HepG2 (cell line): ENCODE results near the gene SEMA6B. TPM values are rescaled to one million over a fixed set of nuclear protein-coding genes. Genes with fewer than 3 reads are reported as not detected.
A peak's percentile ranks its signal among the peaks of the same experiment; 100 is the strongest.

ENCODE experiments used
- HMGA1 ChIP-seq: sonication (generic); formaldehyde crosslinking; conservative IDR thresholded peaks from 2 replicates; pipeline ENCODE4 v1.4.0; 2020; ENCODE audit warnings: missing genetic modification reagents
- JDP2 ChIP-seq: sonication (generic); formaldehyde crosslinking; IDR thresholded peaks from 2 replicates; pipeline ENCODE4 v1.8.1; 2022; ENCODE audit warnings: missing genetic modification reagents, borderline replicate concordance
- MAZ ChIP-seq, 2 experiments: sonication (generic) in 1 of 2; formaldehyde crosslinking in 1 of 2; IDR thresholded peaks; 2 replicates each; pipeline versions ENCODE4 v1.5.0 to v1.6.1; 2012 to 2020; ENCODE audit warnings: low read depth in 2 of 2, mild to moderate bottlenecking in 2 of 2, borderline replicate concordance in 1 of 2, improper control_type of control experiment in 1 of 2, low read length in 1 of 2, missing genetic modification reagents in 1 of 2, moderate library complexity in 1 of 2
- NFE2 ChIP-seq: sonication (generic); formaldehyde crosslinking; IDR thresholded peaks from 2 replicates; pipeline ENCODE4 v1.4.0; 2020; ENCODE audit warnings: missing genetic modification reagents
- NFE2L2 ChIP-seq: fragments of 150-350 bp; IDR thresholded peaks from 2 replicates; pipeline ENCODE4 v1.6.1; 2014; ENCODE audit warnings: low read length
- PHF21A ChIP-seq: sonication (generic); formaldehyde crosslinking; IDR thresholded peaks from 2 replicates; pipeline ENCODE4 v1.5.0; 2020; ENCODE audit warnings: mild to moderate bottlenecking, missing genetic modification reagents
- PLRG1 ChIP-seq: fragments of 450-650 bp; conservative IDR thresholded peaks from 2 replicates; pipeline ENCODE4 v1.6.1; 2016
- RERE ChIP-seq: IDR thresholded peaks from 2 replicates; pipeline ENCODE4 v1.6.1; 2016; ENCODE audit warnings: low read depth, missing genetic modification reagents, missing compliant biosample characterization
- RFXAP ChIP-seq: sonication (generic); formaldehyde crosslinking; IDR thresholded peaks from 2 replicates; pipeline ENCODE4 v1.4.0; 2020; ENCODE audit warnings: missing genetic modification reagents, borderline replicate concordance
- SAFB2 ChIP-seq: sonication (generic); formaldehyde crosslinking; IDR thresholded peaks from 2 replicates; pipeline ENCODE4 v1.5.1; 2020; ENCODE audit warnings: missing genetic modification reagents, low read depth, mild to moderate bottlenecking, borderline replicate concordance
- TIGD3 ChIP-seq: sonication (generic); formaldehyde crosslinking; IDR thresholded peaks from 2 replicates; pipeline ENCODE4 v1.5.1; 2020; ENCODE audit warnings: mild to moderate bottlenecking, missing genetic modification reagents, borderline replicate concordance
- ZBTB20 ChIP-seq: sonication (generic); formaldehyde crosslinking; IDR thresholded peaks from 2 replicates; pipeline ENCODE4 v1.8.1; 2023; ENCODE audit warnings: missing genetic modification reagents, low read depth, mild to moderate bottlenecking, borderline replicate concordance
- ZFP62 ChIP-seq: sonication (generic); formaldehyde crosslinking; IDR thresholded peaks from 2 replicates; pipeline ENCODE4 v1.4.0; 2020; ENCODE audit warnings: missing genetic modification reagents
- ZNF281 ChIP-seq: sonication (generic); formaldehyde crosslinking; IDR thresholded peaks from 2 replicates; pipeline ENCODE4 v1.4.0; 2020; ENCODE audit warnings: missing genetic modification reagents, borderline replicate concordance
- ZNF34 ChIP-seq: sonication (generic); formaldehyde crosslinking; IDR thresholded peaks from 2 replicates; pipeline ENCODE4 v1.4.0; 2020; ENCODE audit warnings: mild to moderate bottlenecking, missing genetic modification reagents, borderline replicate concordance
- ZNF367 ChIP-seq: sonication (generic); formaldehyde crosslinking; IDR thresholded peaks from 2 replicates; pipeline ENCODE4 v1.4.0; 2020; ENCODE audit warnings: missing genetic modification reagents, borderline replicate concordance
- ZNF460 ChIP-seq: sonication (generic); formaldehyde crosslinking; IDR thresholded peaks from 2 replicates; pipeline ENCODE4 v1.5.1; 2020; ENCODE audit warnings: missing genetic modification reagents, mild to moderate bottlenecking, borderline replicate concordance
- ZNF546 ChIP-seq: sonication (generic); formaldehyde crosslinking; conservative IDR thresholded peaks from 2 replicates; pipeline ENCODE4 v1.8.1; 2023; ENCODE audit warnings: mild to moderate bottlenecking, missing genetic modification reagents
- ZNF709 ChIP-seq: sonication (generic); formaldehyde crosslinking; IDR thresholded peaks from 2 replicates; pipeline ENCODE4 v1.5.0; 2020; ENCODE audit warnings: mild to moderate bottlenecking, missing genetic modification reagents
- polyA plus RNA-seq, 8 experiments: library from polyadenylated mRNA; depleted of rRNA in 3 of 8; stranded (reverse) in 7 of 8; unstranded in 1 of 8; fragments of >200 nt; fragmentation: Illumina TruSeq in 4 of 8; extraction: Trizol in 4 of 8; gene quantifications; 2 replicates each; pipeline versions ENCODE4 v1.2.1 to v1.2.3, GENCODE V29; 2011 to 2016; ENCODE audit warnings: low read depth in 4 of 8, missing spikeins in 1 of 8, mixed read lengths in 1 of 8; ENCODE audit not compliant: insufficient read depth in 1 of 8
- total RNA-seq, 5 experiments: library from RNA; depleted of rRNA; stranded (reverse); fragments of >200 nt; fragmentation: Illumina TruSeq; extraction: Trizol; gene quantifications; 2 replicates each; pipeline ENCODE4 v1.2.3, GENCODE V29; 2016; ENCODE audit warnings: low read depth in 1 of 5

The SEMA6B gene
- total and polyA plus RNA-seq, 2 of the 13 experiments (the other 11 are each of a cell fraction or from before 2014, with no cell fraction given), result 45.5 to 67.1 TPM

GRCh38 chr19:4583961-4584669, 24.6 kb upstream of the SEMA6B start (continued):
- 0 out of 2 replicates have a peak, but pooled peaks have one; percentile 53 for TF ChIP-seq ZBTB20 (CRISPR knock-in tag)
- TF ChIP-seq MAZ (IDR thresholded peaks at IDR 0.05; ENCODE audit: borderline replicate concordance, low read depth, low read length), result peak; percentile 69
- TF ChIP-seq MAZ (CRISPR knock-in tag; IDR thresholded peaks at IDR 0.05; ENCODE audit: low read depth), result peak; percentile 79
- peak; percentile 23; the same call in 1 of the 2 replicates for TF ChIP-seq ZNF460
- peak; percentile 90 for TF ChIP-seq PHF21A (CRISPR knock-in tag)
- no peak for TF ChIP-seq ZNF34 (CRISPR knock-in tag)
- no peak for TF ChIP-seq ZFP62 (CRISPR knock-in tag)
- peak; percentile 71; the same call in 1 of the 2 replicates for TF ChIP-seq SAFB2 (CRISPR knock-in tag)
- TF ChIP-seq RERE, result no peak
- TF ChIP-seq NFE2L2, result no peak
- TF ChIP-seq RFXAP (CRISPR knock-in tag), result peak; percentile 69
- TF ChIP-seq PLRG1, result no peak
- no peak for TF ChIP-seq ZNF367 (CRISPR knock-in tag)
- no peak for TF ChIP-seq NFE2 (CRISPR knock-in tag)
- no peak for TF ChIP-seq TIGD3 (CRISPR knock-in tag)
- 0 out of 2 replicates have a peak, but pooled peaks have one; percentile 65 for TF ChIP-seq ZNF709 (CRISPR knock-in tag)
- TF ChIP-seq JDP2, result no peak
- TF ChIP-seq HMGA1 (CRISPR knock-in tag), result no peak
- peak; percentile 97 for TF ChIP-seq ZNF281
- 0 out of 2 replicates have a peak, but pooled peaks have one; percentile 84 for TF ChIP-seq ZNF546 (CRISPR knock-in tag)
